Activated CD8-positive, alpha-beta memory T cell treated with anti-CD3 and anti-CD28 coated beads for 36 hours (primary cell): ENCODE results near the gene ART1. TPM values are rescaled to one million over a fixed set of nuclear protein-coding genes. Genes with fewer than 3 reads are reported as not detected.

Experiments used
- CTCF ChIA-PET: fragments of 350-600 bp; sonication (Branson Sonifier 250); formaldehyde crosslinking; loops from one replicate; lab custom pipeline; 2021; ENCODE audit warnings: antibody characterized with exemption; lab: Charles Lee
- POLR2A ChIA-PET: fragments of 350-600 bp; sonication (Branson Sonifier 250); formaldehyde crosslinking; loops from one replicate; lab custom pipeline; 2021; ENCODE audit warnings: antibody characterized with exemption; lab: Charles Lee
- total RNA-seq, 2 experiments: library from RNA; stranded (reverse); gene quantifications; one replicate each; pipeline ENCODE4 v1.2.3, GENCODE V29; 2021

ART1 gene
- total RNA-seq, 2 experiments from 2014 or later = not detected

DNA sequence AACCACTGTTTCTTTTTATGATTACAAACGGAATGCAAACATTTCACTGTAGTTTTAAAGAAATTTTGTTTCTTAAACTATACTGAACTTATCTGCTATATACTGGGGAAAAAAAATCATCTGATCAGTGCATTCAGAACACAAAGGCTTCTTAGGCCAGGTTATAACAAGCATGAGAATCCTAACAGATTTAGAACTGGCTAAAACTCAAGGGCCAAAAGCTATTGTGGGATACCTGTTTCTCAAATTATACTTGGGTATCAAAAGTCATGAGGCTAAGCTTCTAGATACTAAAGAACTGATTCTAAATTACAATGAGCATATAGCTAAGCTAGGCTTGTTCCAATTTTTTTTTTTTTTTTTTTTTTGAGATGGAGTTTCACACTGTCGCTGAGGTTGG lies 56.0 kb downstream of the ART1 start:
- ChIA-PET POLR2A (interaction anchor here (0.6 kb wide), 1 partner anchor 365 kb away, joined by 3 read pairs; no protein-coding TSS in a partner anchor), CTCF (interaction anchor here (1.8 kb wide), 1 partner anchor 107 kb away, joined by 5 read pairs; the partner anchor contains the start of gene PGAP2)

DNA sequence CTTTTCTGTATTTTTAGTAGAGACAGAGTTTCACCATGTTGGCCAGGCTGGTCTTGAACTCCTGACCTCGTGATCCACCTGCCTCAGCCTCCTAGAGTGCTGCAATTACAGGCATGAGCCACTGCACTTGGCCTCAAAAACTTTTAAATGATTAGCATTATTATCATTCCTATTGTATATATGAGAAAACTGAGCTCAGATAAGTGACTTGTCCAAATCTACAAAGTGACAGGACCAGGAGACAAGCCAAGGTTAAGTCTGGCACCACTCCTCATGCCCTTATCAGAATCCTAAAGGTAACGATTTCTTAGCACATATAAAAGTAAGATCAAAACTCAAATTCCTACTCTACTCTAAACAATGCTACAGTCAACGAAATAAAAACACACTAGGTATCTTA lies 58.5 kb downstream of the ART1 start:
- CTCF ChIA-PET = no interaction called here
- POLR2A ChIA-PET = no interaction called here

DNA sequence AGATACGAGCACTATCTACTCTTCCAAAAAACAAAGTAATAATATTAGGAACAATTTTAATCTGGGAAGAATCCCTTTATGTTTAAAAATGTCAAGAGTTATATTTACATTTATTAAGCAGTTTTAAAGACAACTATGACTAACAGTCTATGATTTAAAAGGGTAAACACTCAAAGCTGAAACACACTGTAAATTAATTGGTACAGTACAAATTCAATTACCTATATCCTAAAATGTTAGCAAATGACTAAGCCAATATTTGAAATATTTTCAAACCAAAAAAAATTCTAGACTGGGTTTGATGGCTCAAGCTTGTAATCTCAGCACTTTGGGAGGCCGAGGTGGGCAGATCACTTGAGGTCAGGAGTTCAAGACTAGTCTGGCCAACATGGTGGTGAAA lies 62.2 kb downstream of the ART1 start:
- ChIA-PET CTCF (no interaction called here), POLR2A (no interaction called here)

DNA sequence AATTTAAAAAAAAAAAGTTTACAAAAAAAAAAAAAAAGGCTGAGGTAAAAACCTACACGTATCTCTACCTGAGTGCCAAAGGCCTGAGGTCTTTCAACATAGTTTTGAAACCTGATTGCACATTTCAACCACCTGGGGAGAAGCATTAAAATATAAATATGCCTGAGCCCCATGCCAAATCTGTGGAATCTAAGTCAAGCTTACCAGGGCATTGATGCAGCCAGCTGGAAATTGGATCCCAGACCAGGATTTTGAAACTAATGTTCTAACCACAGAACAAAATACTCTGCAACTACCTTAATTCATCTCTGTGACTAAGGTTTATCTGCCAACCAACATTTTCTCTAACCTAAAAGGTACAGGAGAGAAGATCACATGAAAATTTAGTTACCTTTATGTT lies 65.0 kb downstream of the ART1 start:
- POLR2A ChIA-PET = no interaction called here
- CTCF ChIA-PET = no interaction called here

DNA sequence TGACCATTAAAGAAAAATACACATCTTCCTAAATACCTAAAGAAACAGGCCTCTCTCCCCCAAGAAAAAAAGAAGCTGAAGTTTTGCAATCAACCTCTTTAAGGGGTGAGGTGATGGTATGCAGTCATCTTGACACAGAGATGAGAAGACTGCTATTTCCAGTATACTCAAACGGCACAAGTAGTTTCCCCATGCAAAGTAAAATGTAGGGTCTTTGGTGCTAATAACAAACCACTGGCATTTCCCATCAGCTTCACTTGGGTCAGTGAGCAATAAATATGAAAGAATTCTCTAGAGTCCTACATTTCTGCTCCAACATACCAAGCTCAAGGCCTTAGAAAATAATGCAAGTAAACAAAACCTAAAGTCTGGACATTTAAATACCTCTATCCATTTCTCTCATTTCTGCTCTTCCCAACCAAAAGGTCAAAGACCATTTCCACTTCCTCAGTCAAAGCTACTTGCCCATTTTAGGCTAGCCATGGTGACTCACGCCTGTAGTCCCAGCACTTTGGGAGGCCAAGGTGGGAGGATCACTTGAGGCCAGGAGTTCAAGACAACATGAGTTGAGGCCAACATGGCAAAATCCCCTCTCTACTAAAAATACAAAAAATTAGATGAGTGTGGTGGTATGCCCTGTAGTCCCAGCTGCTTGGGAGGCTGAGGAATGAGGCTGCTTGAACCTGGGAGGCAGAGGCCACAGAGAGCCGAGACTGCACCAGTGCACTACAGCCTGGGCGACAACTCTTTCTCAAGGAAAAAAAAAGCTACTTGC lies 65.7 kb downstream of the ART1 start:
- CTCF ChIA-PET = no interaction called here
- POLR2A ChIA-PET = no interaction called here

DNA sequence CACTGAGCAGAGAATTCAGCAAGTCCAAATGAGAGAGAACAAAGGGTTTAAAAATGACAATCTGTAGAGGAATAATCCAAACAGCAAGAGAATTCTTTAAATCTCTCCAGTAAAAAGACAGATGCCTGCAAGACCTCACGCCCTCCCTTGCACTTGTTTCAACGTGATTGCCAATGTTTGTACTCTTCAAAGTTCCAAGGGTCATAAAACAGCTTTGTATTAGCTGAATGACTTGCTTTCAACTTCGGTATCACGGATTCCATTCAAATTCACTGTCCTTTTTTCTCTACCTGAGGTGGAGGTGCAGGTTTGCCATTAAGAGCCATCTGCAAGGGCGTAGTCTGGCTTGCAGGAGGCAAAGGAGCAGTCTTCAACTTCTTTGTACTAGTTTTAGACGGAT lies 67.3 kb downstream of the ART1 start:
- ChIA-PET POLR2A (no interaction called here), CTCF (no interaction called here)

Other genes starting within 250 kb of the ART1 start
- gene ART5, start 3.1 kb upstream of the ART1 start, total RNA-seq = not detected
- gene CHRNA10, start 26.3 kb downstream of the ART1 start, total RNA-seq = 1 to 10 TPM; 1.3 to 1.4 TPM
- gene NUP98, start 152.4 kb downstream of the ART1 start, total RNA-seq = 100 to 1,000 TPM; 107 TPM
- 10 to 100 TPM; 39.6 to 40.1 TPM for gene PGAP2, start 163.4 kb downstream of the ART1 start, total RNA-seq
- gene RHOG, start 195.8 kb downstream of the ART1 start, total RNA-seq = 100 to 1,000 TPM; 188 to 190 TPM
- gene STIM1, start 210.5 kb downstream of the ART1 start, total RNA-seq = 10 to 100 TPM; 43.9 to 45.8 TPM